Stromal cell of bone marrow (primary cell): ENCODE measurements around the gene RNF4.
"Not testable (repeated sequence)": the region's sequence is repeated elsewhere in the genome, so short reads cannot be mapped to it uniquely, and the experiment has no call there.

Experiments
- DNase-seq: peaks from one replicate; pipeline ENCODE4 v3.0.0-alpha.2; 2012; ENCODE audit warnings: low read depth

RNF4 gene

GRCh38 chr4:2457481-2458295 is 11.2 kb upstream of the RNF4 start:
- DNase-seq, result no peak

GRCh38 chr4:2458546-2459491 is 10.1 kb upstream of the RNF4 start:
- DNase-seq, result no peak

GRCh38 chr4:2459589-2460349 is 9.1 kb upstream of the RNF4 start:
- no peak for DNase-seq

GRCh38 chr4:2461246-2461960 is 7.5 kb upstream of the RNF4 start:
- DNase-seq, result no peak

GRCh38 chr4:2462218-2462991 is 6.5 kb upstream of the RNF4 start:
- DNase-seq, result peak; percentile 40

- DNase-seq, result no peak
Observed at GRCh38 chr4:2462992-2463762, 5.7 kb upstream of the RNF4 start.

- DNase-seq, result no peak
Observed at GRCh38 chr4:2465032-2465431, 3.9 kb upstream of the RNF4 start.

- DNase-seq, result not testable (repeated sequence)
Observed at GRCh38 chr4:2465544-2465943, 3.4 kb upstream of the RNF4 start.

GRCh38 chr4:2469192-2469984 is 482 bp downstream of the RNF4 start:
- DNase-seq, result no peak

- no peak for DNase-seq
Observed at GRCh38 chr4:2470791-2471190, 1.9 kb downstream of the RNF4 start.

GRCh38 chr4:2472187-2472586 is 3.3 kb downstream of the RNF4 start:
- DNase-seq, result no peak

GRCh38 chr4:2478229-2478628 is 9.3 kb downstream of the RNF4 start:
- DNase-seq, result no peak

GRCh38 chr4:2480649-2481048 is 11.7 kb downstream of the RNF4 start:
- no peak for DNase-seq

- no peak for DNase-seq
Observed at GRCh38 chr4:2482192-2482591, 13.3 kb downstream of the RNF4 start.

- no peak for DNase-seq
Observed at GRCh38 chr4:2482693-2483092, 13.8 kb downstream of the RNF4 start.

GRCh38 chr4:2483237-2483636 is 14.3 kb downstream of the RNF4 start:
- DNase-seq, result no peak

GRCh38 chr4:2484185-2484584 is 15.3 kb downstream of the RNF4 start:
- DNase-seq, result no peak

GRCh38 chr4:2484993-2485392 is 16.1 kb downstream of the RNF4 start:
- no peak for DNase-seq

- DNase-seq, result no peak
Observed at GRCh38 chr4:2485956-2486355, 17.1 kb downstream of the RNF4 start.
